Measurements from ENCODE around the gene S100A12.
A peak's percentile ranks its signal among the peaks of the same experiment; 100 is the strongest.

S100A12 gene

GRCh38 chr1:153358691-153358975, 16.8 kb downstream of the S100A12 start:
- Histone ChIP-seq H3K9ac (ENCODE audit: low read length) (no peak overlapping the region), H3K4me2 (ENCODE audit: low read depth, low read length) (no peak overlapping the region), H4K20me1 (ENCODE audit: insufficient read depth, low read length) (no peaks in the 10 kb centered on the region), H3K4me3 (ENCODE audit: low read length) (no peak overlapping the region), H3K79me2 (ENCODE audit: low read length) (no peaks in the 10 kb centered on the region), H3K9me3 (replicated peaks; ENCODE audit: insufficient read depth, low read length) (no peaks in the 10 kb centered on the region), H3F3A (ENCODE audit: insufficient read depth, low read length) (no peaks in the 10 kb centered on the region), H3K9me2 (replicated peaks; ENCODE audit: insufficient read depth, low read length) (no peaks in the 10 kb centered on the region), H3K4me1 (ENCODE audit: low read length) (0 out of 2 replicates have a peak, but pooled peaks cover 3% of the 10 kb centered on the region), H2AFZ (ENCODE audit: low read length) (no peak overlapping the region), H3K27ac (ENCODE audit: low read length) (no peak overlapping the region), H3K27me3 (replicated peaks; ENCODE audit: insufficient read depth, low read length) (no peaks in the 10 kb centered on the region), H3K36me3 (replicated peaks; ENCODE audit: insufficient read depth, low read length) (no peaks in the 10 kb centered on the region)
- no peak for DNase-seq
- no peak for TF ChIP-seq EZH2phosphoT487 (IDR thresholded peaks at IDR 0.05; ENCODE audit: low read length)
- TF ChIP-seq EZH2 (optimal IDR thresholded peaks at IDR 0.05; ENCODE audit: low read depth, low read length): no peak
- no peak for TF ChIP-seq CTCF (IDR thresholded peaks at IDR 0.05; ENCODE audit: low read length)

GRCh38 chr1:153357853-153358690, 17.3 kb downstream of the S100A12 start, which contains the start of gene S100A9:
S100A9 (plus strand) TSS chr1:153357854; CDS start chr1:153358284, 430 bp downstream.
- H2AFZ ChIP-seq (ENCODE audit: low read length): 0 out of 2 replicates have a peak within 1 kb of the TSS, but pooled peaks have one; percentile 3
- H3K79me2 ChIP-seq (ENCODE audit: low read length): no peaks in the 10 kb centered on the region
- no peaks in the 10 kb centered on the region for H3K9me3 ChIP-seq (replicated peaks; ENCODE audit: insufficient read depth, low read length)
- no peak for TF ChIP-seq CTCF (IDR thresholded peaks at IDR 0.05; ENCODE audit: low read length)
- TF ChIP-seq EZH2phosphoT487 (IDR thresholded peaks at IDR 0.05; ENCODE audit: low read length): no peak
- no peak for TF ChIP-seq EZH2 (optimal IDR thresholded peaks at IDR 0.05; ENCODE audit: low read depth, low read length)
- no peak within 1 kb of the TSS for H3K4me2 ChIP-seq (ENCODE audit: low read depth, low read length)
- H3K9ac ChIP-seq (ENCODE audit: low read length): no peak within 1 kb of the TSS
- no peaks in the 10 kb centered on the region for H3K36me3 ChIP-seq (replicated peaks; ENCODE audit: insufficient read depth, low read length)
- no peaks in the 10 kb centered on the region for H3K9me2 ChIP-seq (replicated peaks; ENCODE audit: insufficient read depth, low read length)
- no peak within 1 kb of the TSS for H3K27ac ChIP-seq (ENCODE audit: low read length)
- H3K27me3 ChIP-seq (replicated peaks; ENCODE audit: insufficient read depth, low read length): no peaks in the 10 kb centered on the region
- no peak within 1 kb of the TSS for H3K4me3 ChIP-seq (ENCODE audit: low read length)
- DNase-seq: no peak
- no peaks in the 10 kb centered on the region for H3F3A ChIP-seq (ENCODE audit: insufficient read depth, low read length)
- H4K20me1 ChIP-seq (ENCODE audit: insufficient read depth, low read length): no peaks in the 10 kb centered on the region
- H3K4me1 ChIP-seq (ENCODE audit: low read length): 0 out of 2 replicates have a peak, but pooled peaks cover 3% of the 10 kb centered on the region

GRCh38 chr1:153357076-153357852, 18.2 kb downstream of the S100A12 start:
- no peak overlapping the region for H3K4me2 ChIP-seq (ENCODE audit: low read depth, low read length)
- H3K27ac ChIP-seq (ENCODE audit: low read length): no peak overlapping the region
- TF ChIP-seq CTCF (IDR thresholded peaks at IDR 0.05; ENCODE audit: low read length): no peak
- TF ChIP-seq EZH2 (optimal IDR thresholded peaks at IDR 0.05; ENCODE audit: low read depth, low read length): no peak
- no peak for TF ChIP-seq EZH2phosphoT487 (IDR thresholded peaks at IDR 0.05; ENCODE audit: low read length)
- H3K27me3 ChIP-seq (replicated peaks; ENCODE audit: insufficient read depth, low read length): no peaks in the 10 kb centered on the region
- DNase-seq: no peak
- H4K20me1 ChIP-seq (ENCODE audit: insufficient read depth, low read length): no peaks in the 10 kb centered on the region
- H3K79me2 ChIP-seq (ENCODE audit: low read length): no peaks in the 10 kb centered on the region
- H3K9ac ChIP-seq (ENCODE audit: low read length): no peak overlapping the region
- H3K4me3 ChIP-seq (ENCODE audit: low read length): no peak overlapping the region
- 0 out of 2 replicates have a peak overlapping the region, but pooled peaks have one; percentile 3 for H2AFZ ChIP-seq (ENCODE audit: low read length)
- H3K9me3 ChIP-seq (replicated peaks; ENCODE audit: insufficient read depth, low read length): no peaks in the 10 kb centered on the region
- no peaks in the 10 kb centered on the region for H3K36me3 ChIP-seq (replicated peaks; ENCODE audit: insufficient read depth, low read length)
- H3K4me1 ChIP-seq (ENCODE audit: low read length): 0 out of 2 replicates have a peak, but pooled peaks cover 3% of the 10 kb centered on the region
- H3F3A ChIP-seq (ENCODE audit: insufficient read depth, low read length): no peaks in the 10 kb centered on the region
- no peaks in the 10 kb centered on the region for H3K9me2 ChIP-seq (replicated peaks; ENCODE audit: insufficient read depth, low read length)
